GM23338 (cell line): Measurements from ENCODE around the gene SLC35A4.

Experiments
- JUNB ChIP-seq: IDR thresholded peaks from one replicate; pipeline ENCODE4 v1.6.1; 2016; ENCODE audit warnings: antibody characterized with exemption; ENCODE audit not compliant: unreplicated experiment
- POLR2AphosphoS5 ChIP-seq: IDR thresholded peaks from 2 replicates; pipeline ENCODE4 v1.6.1; 2016; ENCODE audit warnings: antibody characterized with exemption, low read depth
- TF ChIP-seq, protein P1 (sequence below): IDR thresholded peaks from one replicate; pipeline ENCODE4 v1.6.1; 2018; ENCODE audit warnings: antibody characterized with exemption; ENCODE audit not compliant: unreplicated experiment
- TF ChIP-seq, protein P2 (sequence below), 2 experiments: fragments of 200-600 bp in 1 of 2; sonication (generic) in 1 of 2; conservative IDR thresholded peaks; 2 replicates each; pipeline versions ENCODE4 v1.5.1 to v1.6.1; 2016 to 2017; ENCODE audit warnings: antibody characterized with exemption in 2 of 2, low read depth in 2 of 2, mild to moderate bottlenecking in 2 of 2, moderate library complexity in 1 of 2

DNA sequence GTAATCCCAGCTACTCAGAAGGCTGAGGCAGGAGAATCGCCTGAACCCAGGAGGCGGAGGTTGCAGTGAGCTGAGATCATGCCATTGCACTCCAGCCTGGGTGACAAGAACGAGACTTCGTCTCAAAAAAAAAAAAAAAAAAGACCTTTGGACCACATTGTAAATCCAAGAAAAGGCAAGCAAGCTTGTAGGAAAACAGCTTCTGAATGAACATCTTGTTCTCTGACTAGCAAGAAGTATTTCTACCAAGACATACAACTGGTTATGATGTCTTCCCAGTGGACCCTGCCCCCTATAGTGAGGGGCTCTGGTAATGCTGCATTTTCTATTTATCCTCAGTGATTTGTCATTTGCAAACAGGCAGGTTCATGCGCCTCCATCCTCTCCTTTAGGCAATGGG is 21.7 kb upstream of the SLC35A4 start:
- TF ChIP-seq, protein P1, sequence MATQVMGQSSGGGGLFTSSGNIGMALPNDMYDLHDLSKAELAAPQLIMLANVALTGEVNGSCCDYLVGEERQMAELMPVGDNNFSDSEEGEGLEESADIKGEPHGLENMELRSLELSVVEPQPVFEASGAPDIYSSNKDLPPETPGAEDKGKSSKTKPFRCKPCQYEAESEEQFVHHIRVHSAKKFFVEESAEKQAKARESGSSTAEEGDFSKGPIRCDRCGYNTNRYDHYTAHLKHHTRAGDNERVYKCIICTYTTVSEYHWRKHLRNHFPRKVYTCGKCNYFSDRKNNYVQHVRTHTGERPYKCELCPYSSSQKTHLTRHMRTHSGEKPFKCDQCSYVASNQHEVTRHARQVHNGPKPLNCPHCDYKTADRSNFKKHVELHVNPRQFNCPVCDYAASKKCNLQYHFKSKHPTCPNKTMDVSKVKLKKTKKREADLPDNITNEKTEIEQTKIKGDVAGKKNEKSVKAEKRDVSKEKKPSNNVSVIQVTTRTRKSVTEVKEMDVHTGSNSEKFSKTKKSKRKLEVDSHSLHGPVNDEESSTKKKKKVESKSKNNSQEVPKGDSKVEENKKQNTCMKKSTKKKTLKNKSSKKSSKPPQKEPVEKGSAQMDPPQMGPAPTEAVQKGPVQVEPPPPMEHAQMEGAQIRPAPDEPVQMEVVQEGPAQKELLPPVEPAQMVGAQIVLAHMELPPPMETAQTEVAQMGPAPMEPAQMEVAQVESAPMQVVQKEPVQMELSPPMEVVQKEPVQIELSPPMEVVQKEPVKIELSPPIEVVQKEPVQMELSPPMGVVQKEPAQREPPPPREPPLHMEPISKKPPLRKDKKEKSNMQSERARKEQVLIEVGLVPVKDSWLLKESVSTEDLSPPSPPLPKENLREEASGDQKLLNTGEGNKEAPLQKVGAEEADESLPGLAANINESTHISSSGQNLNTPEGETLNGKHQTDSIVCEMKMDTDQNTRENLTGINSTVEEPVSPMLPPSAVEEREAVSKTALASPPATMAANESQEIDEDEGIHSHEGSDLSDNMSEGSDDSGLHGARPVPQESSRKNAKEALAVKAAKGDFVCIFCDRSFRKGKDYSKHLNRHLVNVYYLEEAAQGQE: no peak
- TF ChIP-seq, protein P2, sequence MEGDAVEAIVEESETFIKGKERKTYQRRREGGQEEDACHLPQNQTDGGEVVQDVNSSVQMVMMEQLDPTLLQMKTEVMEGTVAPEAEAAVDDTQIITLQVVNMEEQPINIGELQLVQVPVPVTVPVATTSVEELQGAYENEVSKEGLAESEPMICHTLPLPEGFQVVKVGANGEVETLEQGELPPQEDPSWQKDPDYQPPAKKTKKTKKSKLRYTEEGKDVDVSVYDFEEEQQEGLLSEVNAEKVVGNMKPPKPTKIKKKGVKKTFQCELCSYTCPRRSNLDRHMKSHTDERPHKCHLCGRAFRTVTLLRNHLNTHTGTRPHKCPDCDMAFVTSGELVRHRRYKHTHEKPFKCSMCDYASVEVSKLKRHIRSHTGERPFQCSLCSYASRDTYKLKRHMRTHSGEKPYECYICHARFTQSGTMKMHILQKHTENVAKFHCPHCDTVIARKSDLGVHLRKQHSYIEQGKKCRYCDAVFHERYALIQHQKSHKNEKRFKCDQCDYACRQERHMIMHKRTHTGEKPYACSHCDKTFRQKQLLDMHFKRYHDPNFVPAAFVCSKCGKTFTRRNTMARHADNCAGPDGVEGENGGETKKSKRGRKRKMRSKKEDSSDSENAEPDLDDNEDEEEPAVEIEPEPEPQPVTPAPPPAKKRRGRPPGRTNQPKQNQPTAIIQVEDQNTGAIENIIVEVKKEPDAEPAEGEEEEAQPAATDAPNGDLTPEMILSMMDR (conservative IDR thresholded peaks at IDR 0.05; ENCODE audit: low read depth in 2 of 2): no peak
- TF ChIP-seq POLR2AphosphoS5: no peak
- no peak for TF ChIP-seq JUNB
